WTC11 (cell line): ENCODE measurements around the gene PLXNA2. TPM values are rescaled to one million over a fixed set of nuclear protein-coding genes. Genes with fewer than 3 reads are reported as not detected.

Experiments used
- ATAC-seq: fragments of 200-7000 bp; cut with Tn5 transposase; 2 replicates; pipeline ENCODE4 v1.10.0; 2021; ENCODE audit warnings: mild to moderate bottlenecking, moderate library complexity
- CTCF ChIA-PET: fragments of 300-600 bp; sonication (Branson Sonifier 250); formaldehyde crosslinking; loops from one replicate; lab custom pipeline; 2021; ENCODE audit warnings: antibody characterized with exemption; lab: Charles Lee
- POLR2A ChIA-PET: fragments of 350-600 bp; sonication (Branson Sonifier 250); formaldehyde crosslinking; loops from one replicate; lab custom pipeline; 2021; ENCODE audit warnings: antibody characterized with exemption; lab: Charles Lee
- DNase-seq: peaks from one replicate; pipeline ENCODE4 v3.0.0; 2021; ENCODE audit warnings: low spot score
- H3K27ac Mint-ChIP-seq: 2 replicates; pipeline ENCODE4 v1.8.0; 2021; ENCODE audit warnings: mixed read lengths
- H3K27me3 Mint-ChIP-seq: 2 replicates; pipeline ENCODE4 v1.8.0; 2021; ENCODE audit warnings: low read depth, mild to moderate bottlenecking, moderate library complexity, mixed read lengths
- H3K36me3 Mint-ChIP-seq: 2 replicates; pipeline ENCODE4 v1.8.0; 2021; ENCODE audit warnings: mixed read lengths
- H3K4me1 Mint-ChIP-seq: 2 replicates; pipeline ENCODE4 v1.8.0; 2022; ENCODE audit warnings: mixed read lengths
- H3K4me3 Mint-ChIP-seq: 2 replicates; pipeline ENCODE4 v1.8.0; 2021; ENCODE audit warnings: mild to moderate bottlenecking, moderate library complexity, mixed read lengths
- H3K9me3 Mint-ChIP-seq: 2 replicates; pipeline ENCODE4 v1.8.0; 2021; ENCODE audit warnings: mixed read lengths
- CTCF ChIP-seq: fragments of 200-600 bp; IDR thresholded peaks from 2 replicates; pipeline ENCODE4 v1.8.0; 2022; ENCODE audit warnings: antibody characterized with exemption
- E2F1 ChIP-seq: sonication (generic); formaldehyde crosslinking; IDR thresholded peaks from 2 replicates; pipeline ENCODE4 v1.8.0; 2022; ENCODE audit warnings: mild to moderate bottlenecking, missing genetic modification reagents
- FOXK1 ChIP-seq: sonication (generic); formaldehyde crosslinking; IDR thresholded peaks from 2 replicates; pipeline ENCODE4 v1.8.0; 2022; ENCODE audit warnings: mild to moderate bottlenecking, moderate library complexity, missing genetic modification reagents
- HMGXB4 ChIP-seq: sonication (generic); formaldehyde crosslinking; IDR thresholded peaks from 2 replicates; pipeline ENCODE4 v1.8.1; 2023; ENCODE audit warnings: mild to moderate bottlenecking, moderate library complexity, missing genetic modification reagents
- MLX ChIP-seq: sonication (generic); formaldehyde crosslinking; IDR thresholded peaks from 2 replicates; pipeline ENCODE4 v1.8.1; 2023; ENCODE audit warnings: mild to moderate bottlenecking, missing genetic modification reagents, moderate library complexity
- PRDM15 ChIP-seq: sonication (generic); formaldehyde crosslinking; IDR thresholded peaks from 2 replicates; pipeline ENCODE4 v1.8.0; 2022; ENCODE audit warnings: missing genetic modification reagents
- TEAD4 ChIP-seq: sonication (generic); formaldehyde crosslinking; IDR thresholded peaks from 2 replicates; pipeline ENCODE4 v1.8.0; 2022; ENCODE audit warnings: mild to moderate bottlenecking, missing genetic modification reagents
- ZNF232 ChIP-seq: sonication (generic); formaldehyde crosslinking; IDR thresholded peaks from 2 replicates; pipeline ENCODE4 v1.8.0; 2022; ENCODE audit warnings: mild to moderate bottlenecking, missing genetic modification reagents
- ZNF396 ChIP-seq: fragments of 250-450 bp; sonication (Bioruptor Pico); IDR thresholded peaks from 2 replicates; pipeline ENCODE4 v1.8.0; 2021; ENCODE audit warnings: mild to moderate bottlenecking, moderate library complexity, borderline replicate concordance
- total RNA-seq: library from RNA; stranded (reverse); gene quantifications from 3 replicates; pipeline ENCODE4 v1.2.3, GENCODE V29; 2021

Gene PLXNA2
- total RNA-seq, 1 experiment from 2014 or later: 4.2 TPM

GRCh38 chr1:208134491-208134890 is 109.7 kb downstream of the PLXNA2 start (continued):
- TF ChIP-seq TEAD4 (no peak), MLX (CRISPR knock-in tag) (no peak), E2F1 (CRISPR knock-in tag) (no peak), PRDM15 (CRISPR knock-in tag) (no peak), HMGXB4 (CRISPR knock-in tag) (no peak), FOXK1 (CRISPR knock-in tag) (no peak)

GRCh38 chr1:208133355-208133754 is 110.8 kb downstream of the PLXNA2 start:
- POLR2A ChIA-PET: no interaction called here
- Mint-ChIP-seq H3K4me1 (peaks cover 54% of the 10 kb centered on the region), H3K27ac (no peak overlapping the region), H3K27me3 (peaks cover 20% of the 10 kb centered on the region), H3K36me3 (no peaks in the 10 kb centered on the region), H3K9me3 (no peaks in the 10 kb centered on the region), H3K4me3 (no peak overlapping the region)
- CTCF ChIA-PET: interaction anchor here (2.3 to 6.5 kb wide), 6 partner anchors 13 to 110 kb away, joined by 17 to 61 read pairs (median 32); no protein-coding TSS in a partner anchor
- ATAC-seq: no peak
- TF ChIP-seq ZNF232 (CRISPR knock-in tag): no peak
- no peak for DNase-seq

- H3K36me3 Mint-ChIP-seq: no peaks in the 10 kb centered on the region
- POLR2A ChIA-PET: interaction anchor here (0.9 kb wide), 1 partner anchor 105 kb away, joined by 3 read pairs; no protein-coding TSS in a partner anchor
- TF ChIP-seq HMGXB4 (CRISPR knock-in tag) (peak; percentile 64; the same call in 1 of the 2 replicates), CTCF (peak; percentile 87), ZNF396 (CRISPR knock-in tag) (no peak)
- TF ChIP-seq, all 79 proteins: peak for 2
- Mint-ChIP-seq H3K27ac (no peak overlapping the region), H3K27me3 (peaks cover 20% of the 10 kb centered on the region), H3K9me3 (no peaks in the 10 kb centered on the region), H3K4me1 (peaks cover 63% of the 10 kb centered on the region), H3K4me3 (peak overlapping the region; percentile 55)
- peak; percentile 90 for ATAC-seq
- CTCF ChIA-PET: interaction anchor here (0.7 to 6.5 kb wide), 43 partner anchors 9 to 1444 kb away, joined by 3 to 78 read pairs (median 6); partner anchors contain the start of gene PLXNA2
- DNase-seq: peak; percentile 92
These were observed 111.8 kb downstream of the PLXNA2 start for GRCh38 chr1:208132287-208132882.
